GM23338 (cell line): ENCODE data around the gene CENPA. TPM values are rescaled to one million over a fixed set of nuclear protein-coding genes. Genes with fewer than 3 reads are reported as not detected.

Experiments used
- ATAC-seq: fragments of 200-7000 bp; cut with Tn5 transposase; 3 replicates; pipeline ENCODE4 v1.9.1; 2020
- DNase-seq: peaks from one replicate; pipeline ENCODE4 v3.0.0-alpha.2; 2015; ENCODE audit warnings: low spot score
- H2AFZ ChIP-seq: fragments of 200-600 bp; sonication (generic); 2 replicates; pipeline ENCODE4 v1.8.0; 2016; ENCODE audit warnings: antibody characterized with exemption, mild to moderate bottlenecking, moderate library complexity
- H3F3A ChIP-seq: fragments of 200-600 bp; sonication (generic); replicated peaks from 2 replicates; pipeline ENCODE4 v1.8.0; 2017; ENCODE audit warnings: antibody characterized with exemption, mixed run types, low read depth
- H3K27ac ChIP-seq: fragments of 200-600 bp; sonication (generic); 2 replicates; pipeline ENCODE4 v1.6.1; 2016; ENCODE audit warnings: low read depth
- H3K27me3 ChIP-seq: fragments of 200-600 bp; sonication (generic); 2 replicates; pipeline ENCODE4 v1.8.0; 2016; ENCODE audit warnings: mild to moderate bottlenecking, mixed run types, moderate library complexity; ENCODE audit not compliant: insufficient read depth
- H3K36me3 ChIP-seq: fragments of 200-600 bp; sonication (generic); 2 replicates; pipeline ENCODE4 v1.8.0; 2016; ENCODE audit warnings: mild to moderate bottlenecking; ENCODE audit not compliant: insufficient read depth
- H3K4me1 ChIP-seq: fragments of 200-600 bp; sonication (generic); 2 replicates; pipeline ENCODE4 v1.8.0; 2016; ENCODE audit warnings: mild to moderate bottlenecking, moderate library complexity; ENCODE audit not compliant: insufficient read depth
- H3K4me2 ChIP-seq: fragments of 200-600 bp; sonication (generic); 2 replicates; pipeline ENCODE4 v1.7.1; 2017; ENCODE audit warnings: mixed run types
- H3K4me3 ChIP-seq: fragments of 200-600 bp; sonication (generic); 2 replicates; pipeline ENCODE4 v1.6.1; 2016; ENCODE audit warnings: mixed run types
- H3K79me2 ChIP-seq: fragments of 200-600 bp; sonication (generic); replicated peaks from 2 replicates; pipeline ENCODE4 v1.8.0; 2017; ENCODE audit warnings: mild to moderate bottlenecking; ENCODE audit not compliant: insufficient read depth
- H3K9me2 ChIP-seq: fragments of 200-600 bp; sonication (generic); 2 replicates; pipeline ENCODE4 v1.8.0; 2017; ENCODE audit not compliant: insufficient read depth
- H4K20me1 ChIP-seq: fragments of 200-600 bp; sonication (generic); replicated peaks from 2 replicates; pipeline ENCODE4 v1.8.0; 2017; ENCODE audit warnings: mild to moderate bottlenecking; ENCODE audit not compliant: insufficient read depth
- H3K27ac Mint-ChIP-seq: 2 replicates; pipeline ENCODE4 v1.8.0; 2020; ENCODE audit warnings: inconsistent platforms, mild to moderate bottlenecking, moderate library complexity, mixed read lengths
- H3K27me3 Mint-ChIP-seq: 3 replicates; pipeline ENCODE4 v1.8.0; 2022; ENCODE audit warnings: low read depth, mild to moderate bottlenecking, moderate library complexity, mixed read lengths, inconsistent platforms; ENCODE audit not compliant: insufficient read depth, poor library complexity
- H3K36me3 Mint-ChIP-seq: 3 replicates; pipeline ENCODE4 v1.8.0; 2021; ENCODE audit warnings: low read depth, mild to moderate bottlenecking, inconsistent platforms, moderate library complexity, mixed read lengths
- H3K4me1 Mint-ChIP-seq: 3 replicates; pipeline ENCODE4 v1.8.0; 2020; ENCODE audit warnings: mild to moderate bottlenecking, inconsistent platforms, mixed read lengths
- H3K4me3 Mint-ChIP-seq: 3 replicates; pipeline ENCODE4 v1.8.0; 2021; ENCODE audit warnings: moderate library complexity, mild to moderate bottlenecking, inconsistent platforms, mixed read lengths
- H3K9me3 Mint-ChIP-seq: 3 replicates; pipeline ENCODE4 v1.8.0; 2020; ENCODE audit warnings: moderate library complexity, mild to moderate bottlenecking, inconsistent platforms, mixed read lengths
- CTCF ChIP-seq, 2 experiments: fragments of 200-600 bp in 1 of 2; sonication (generic) in 1 of 2; conservative IDR thresholded peaks; 2 replicates each; pipeline versions ENCODE4 v1.5.1 to v1.6.1; 2016 to 2017; ENCODE audit warnings: antibody characterized with exemption in 2 of 2, low read depth in 2 of 2, mild to moderate bottlenecking in 2 of 2, moderate library complexity in 1 of 2
- EZH2 ChIP-seq: fragments of 200-600 bp; sonication (generic); IDR thresholded peaks from one replicate; pipeline ENCODE4 v1.8.0; 2017; ENCODE audit warnings: antibody characterized with exemption, mild to moderate bottlenecking, low read depth; ENCODE audit not compliant: unreplicated experiment
- EZH2phosphoT487 ChIP-seq: fragments of 200-600 bp; sonication (generic); IDR thresholded peaks from one replicate; pipeline ENCODE4 v1.8.1; 2018; ENCODE audit warnings: antibody characterized with exemption; ENCODE audit not compliant: unreplicated experiment
- JUNB ChIP-seq: IDR thresholded peaks from one replicate; pipeline ENCODE4 v1.6.1; 2016; ENCODE audit warnings: antibody characterized with exemption; ENCODE audit not compliant: unreplicated experiment
- NANOG ChIP-seq: IDR thresholded peaks from 2 replicates; pipeline ENCODE4 v1.6.1; 2016; ENCODE audit warnings: antibody characterized with exemption, borderline replicate concordance
- REST ChIP-seq: IDR thresholded peaks from one replicate; pipeline ENCODE4 v1.6.1; 2018; ENCODE audit warnings: antibody characterized with exemption; ENCODE audit not compliant: unreplicated experiment
- STAT1 ChIP-seq: IDR thresholded peaks from one replicate; pipeline ENCODE4 v1.6.1; 2016; ENCODE audit warnings: antibody characterized with exemption; ENCODE audit not compliant: unreplicated experiment
- ZNF114 ChIP-seq: fragments of 250-450 bp; sonication (Bioruptor Pico); IDR thresholded peaks from 2 replicates; pipeline ENCODE4 v1.5.0; 2020; ENCODE audit warnings: mild to moderate bottlenecking, moderate library complexity
- ZNF331 ChIP-seq: fragments of 250-450 bp; sonication (Bioruptor Pico); IDR thresholded peaks from 2 replicates; pipeline ENCODE4 v1.5.0; 2020; ENCODE audit warnings: low read depth, mild to moderate bottlenecking, moderate library complexity
- ZNF462 ChIP-seq: fragments of 250-450 bp; sonication (Bioruptor Pico); IDR thresholded peaks from 2 replicates; pipeline ENCODE4 v1.5.0; 2020; ENCODE audit warnings: mild to moderate bottlenecking, moderate library complexity
- polyA plus RNA-seq: library from polyadenylated mRNA; unstranded; fragments of >200 nt; fragmentation: Nextera tagmentation; extraction: Ambion mirVana; gene quantifications from 2 replicates; pipeline ENCODE4 v1.2.1, GENCODE V29; 2016
- total RNA-seq: library from RNA; depleted of rRNA; stranded (reverse); fragments of >200 nt; shearing (Covaris generic); gene quantifications from 2 replicates; pipeline ENCODE4 v1.2.3, GENCODE V29; 2014
- TF ChIP-seq, protein P1 (sequence below): IDR thresholded peaks from 2 replicates; pipeline ENCODE4 v1.6.1; 2016; ENCODE audit warnings: antibody characterized with exemption

Gene CENPA
- total and polyA plus RNA-seq, 2 experiments from 2014 or later, result 16.8 to 24.2 TPM

DNA sequence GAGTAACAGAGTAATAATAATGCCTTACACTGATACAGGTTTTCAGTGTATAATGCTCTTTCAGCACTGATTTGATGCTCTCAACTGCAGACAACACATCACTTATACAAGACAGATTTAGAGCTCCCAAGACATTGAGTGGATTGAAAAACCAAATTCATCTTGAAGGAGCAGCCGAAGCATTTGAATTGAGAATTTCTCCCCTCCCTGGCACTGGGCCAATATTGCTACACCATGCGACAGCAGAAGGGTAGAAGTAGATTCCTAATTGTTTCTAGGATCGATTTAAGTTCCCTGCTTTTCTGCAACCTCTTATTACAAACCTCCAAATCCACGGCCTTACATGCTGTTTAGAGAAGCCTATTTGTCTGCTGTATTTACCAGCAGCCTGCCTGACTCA, 15.5 kb downstream of the CENPA start:
- ATAC-seq, result no peak
- DNase-seq, result no peak
- H3K9me3 Mint-ChIP-seq, result no peaks in the 10 kb centered on the region
- Histone ChIP-seq H3K4me2 (no peak overlapping the region), H3K36me3 (peaks cover 5% of the 10 kb centered on the region), H3K4me3 (no peak overlapping the region), H3K79me2 (no peaks in the 10 kb centered on the region), H3K27me3 (no peaks in the 10 kb centered on the region), H3F3A (no peaks in the 10 kb centered on the region), H3K4me1 (no peaks in the 10 kb centered on the region), H4K20me1 (no peaks in the 10 kb centered on the region), H2AFZ (no peak overlapping the region), H3K9me2 (peaks cover 3% of the 10 kb centered on the region; the same call in 1 of the 2 replicates), H3K27ac (no peak overlapping the region)
- no peak overlapping the region for H3K4me3 Mint-ChIP-seq
- TF ChIP-seq REST, result no peak
- TF ChIP-seq, protein P1, sequence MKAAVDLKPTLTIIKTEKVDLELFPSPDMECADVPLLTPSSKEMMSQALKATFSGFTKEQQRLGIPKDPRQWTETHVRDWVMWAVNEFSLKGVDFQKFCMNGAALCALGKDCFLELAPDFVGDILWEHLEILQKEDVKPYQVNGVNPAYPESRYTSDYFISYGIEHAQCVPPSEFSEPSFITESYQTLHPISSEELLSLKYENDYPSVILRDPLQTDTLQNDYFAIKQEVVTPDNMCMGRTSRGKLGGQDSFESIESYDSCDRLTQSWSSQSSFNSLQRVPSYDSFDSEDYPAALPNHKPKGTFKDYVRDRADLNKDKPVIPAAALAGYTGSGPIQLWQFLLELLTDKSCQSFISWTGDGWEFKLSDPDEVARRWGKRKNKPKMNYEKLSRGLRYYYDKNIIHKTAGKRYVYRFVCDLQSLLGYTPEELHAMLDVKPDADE, result no peak
- no peak for TF ChIP-seq EZH2
- no peak for TF ChIP-seq ZNF331 (CRISPR knock-in tag)
- no peak for TF ChIP-seq EZH2phosphoT487
- TF ChIP-seq ZNF462, result no peak
- no peak for TF ChIP-seq NANOG
- TF ChIP-seq ZNF114 (CRISPR knock-in tag), result no peak
- TF ChIP-seq STAT1, result no peak
- no peak for TF ChIP-seq CTCF (conservative IDR thresholded peaks at IDR 0.05; ENCODE audit: low read depth in 2 of 2)
- no peak for TF ChIP-seq JUNB
- peaks cover 18% of the 10 kb centered on the region; the same call in 2 of the 3 replicates for H3K36me3 Mint-ChIP-seq
- H3K27me3 Mint-ChIP-seq, result peaks cover 1% of the 10 kb centered on the region
- H3K4me1 Mint-ChIP-seq, result no peaks in the 10 kb centered on the region
- H3K27ac Mint-ChIP-seq, result no peak overlapping the region
